ENCODE data around the gene SLC26A2.
A peak's percentile ranks its signal among the peaks of the same experiment; 100 is the strongest.

SLC26A2 gene

GRCh38 chr5:149982505-149982904, 21.9 kb downstream of the SLC26A2 start:
- DNase-seq: no peak
- TF ChIP-seq CTCF (IDR thresholded peaks at IDR 0.05): no peak
- Histone ChIP-seq H3K9me3 (no peaks in the 10 kb centered on the region), H3K27ac (no peak overlapping the region), H3K4me3 (no peak overlapping the region), H3K36me3 (peaks cover 24 to 53% (median 44%) of the 10 kb centered on the region in 3 donors), H3K27me3 (no peaks in the 10 kb centered on the region), H3K4me1 (no peaks in the 10 kb centered on the region)
- intact Hi-C loops (cut with DNase I; ENCODE audit: low total_unique reads): no loop called here

GRCh38 chr5:149988126-149988525, 27.6 kb downstream of the SLC26A2 start:
- no peaks in the 10 kb centered on the region for H3K27me3 ChIP-seq
- H3K4me3 ChIP-seq: no peak overlapping the region
- no peak overlapping the region for H3K27ac ChIP-seq
- intact Hi-C loops (cut with DNase I; ENCODE audit: low total_unique reads): no loop called here
- H3K4me1 ChIP-seq: no peaks in the 10 kb centered on the region
- TF ChIP-seq CTCF (IDR thresholded peaks at IDR 0.05): no peak
- H3K9me3 ChIP-seq: no peaks in the 10 kb centered on the region
- DNase-seq: no peak
- H3K36me3 ChIP-seq: peaks cover 0 to 10% (median 0%) of the 10 kb centered on the region in 3 donors

- Histone ChIP-seq H3K4me3 (no peak overlapping the region), H3K27me3 (no peaks in the 10 kb centered on the region), H3K4me1 (peaks cover 0 to 24% (median 0%) of the 10 kb centered on the region in 4 donors), H3K9me3 (no peaks in the 10 kb centered on the region), H3K36me3 (peaks cover 0 to 11% (median 0%) of the 10 kb centered on the region in 3 donors), H3K27ac (no peak overlapping the region)
- peak; percentile 80 to 82 for DNase-seq
- intact Hi-C loops (cut with DNase I; ENCODE audit: low total_unique reads): loop anchor here (5.0 to 10.0 kb wide), 2 partner anchors 158 to 346 kb away; no protein-coding TSS in a partner anchor
- peak; percentile 92 to 94 for TF ChIP-seq CTCF (IDR thresholded peaks at IDR 0.05)
These were observed 30.2 kb downstream of the SLC26A2 start for GRCh38 chr5:149990518-149991376.

- Histone ChIP-seq H3K27me3 (no peaks in the 10 kb centered on the region), H3K9me3 (no peaks in the 10 kb centered on the region), H3K4me3 (no peak overlapping the region), H3K27ac (peak overlapping the region in 1 of 2 donors; percentile 14), H3K36me3 (peaks cover 0 to 12% (median 0%) of the 10 kb centered on the region in 3 donors), H3K4me1 (peaks cover 0 to 29% (median under 1%) of the 10 kb centered on the region in 4 donors)
- DNase-seq: no peak
- TF ChIP-seq CTCF (IDR thresholded peaks at IDR 0.05): no peak
- intact Hi-C loops (cut with DNase I; ENCODE audit: low total_unique reads): loop anchor here (5.0 to 10.0 kb wide), 2 partner anchors 161 to 349 kb away; no protein-coding TSS in a partner anchor
These were observed 32.9 kb downstream of the SLC26A2 start for GRCh38 chr5:149993471-149993870.

- H3K4me1 ChIP-seq: peaks cover 0 to 40% (median 10%) of the 10 kb centered on the region in 4 donors
- TF ChIP-seq CTCF (IDR thresholded peaks at IDR 0.05): no peak
- intact Hi-C loops (cut with DNase I; ENCODE audit: low total_unique reads): loop anchor here (10.0 kb wide), 1 partner anchor 351 kb away; no protein-coding TSS in a partner anchor
- peak in 1 of 2 donors; percentile 67 for DNase-seq
- no peaks in the 10 kb centered on the region for H3K9me3 ChIP-seq
- no peaks in the 10 kb centered on the region for H3K27me3 ChIP-seq
- peak overlapping the region; percentile 8 to 42 for H3K27ac ChIP-seq
- H3K4me3 ChIP-seq: no peak overlapping the region
- peaks cover 0 to 12% (median 0%) of the 10 kb centered on the region in 3 donors for H3K36me3 ChIP-seq
These were observed 35.0 kb downstream of the SLC26A2 start for GRCh38 chr5:149995385-149996204.
